ENCODE data around the gene VPS50.

GRCh38 chr7:93231799-93232672 is at the start of gene VPS50:
- TF ChIP-seq GABPA (IDR thresholded peaks at IDR 0.05 in 1 of 2, conservative IDR thresholded peaks at IDR 0.05 in 1 of 2) (peak in 1 of 2 donors; percentile 81), CTCF (IDR thresholded peaks at IDR 0.05; ENCODE audit: low read depth, low read length, missing input control) (peak; percentile 17), TAF1 (conservative IDR thresholded peaks at IDR 0.05) (peak; percentile 94), EGR1 (IDR thresholded peaks at IDR 0.05; ENCODE audit: low read depth in 2 of 2) (no peak), REST (IDR thresholded peaks at IDR 0.05) (peak; percentile 16), ZBTB33 (IDR thresholded peaks at IDR 0.05) (peak; percentile 78), JUND (IDR thresholded peaks at IDR 0.05) (no peak), RXRA (IDR thresholded peaks at IDR 0.05) (peak in 1 of 2 donors; percentile 32), HNF4G (IDR thresholded peaks at IDR 0.05) (no peak), MAX (IDR thresholded peaks at IDR 0.05) (peak; percentile 86), RAD21 (IDR thresholded peaks at IDR 0.05) (no peak), NR2F2 (IDR thresholded peaks at IDR 0.05) (peak; percentile 48), HNF4A (conservative IDR thresholded peaks at IDR 0.05) (peak; percentile 11 to 18)

All from liver (tissue), 3 donors.